LHCN-M2 (cell line): ENCODE results near the gene MDM4. TPM values are rescaled to one million over a fixed set of nuclear protein-coding genes. Genes with fewer than 3 reads are reported as not detected.
A peak's percentile ranks its signal among the peaks of the same experiment; 100 is the strongest.

Experiments
- DNase-seq: peaks from one replicate; pipeline ENCODE4 v3.0.0-alpha.2; 2012; ENCODE audit warnings: low read depth
- total RNA-seq: library from RNA; depleted of rRNA; stranded (reverse); fragments of >200 nt; gene quantifications from 2 replicates; pipeline ENCODE4 v1.2.3, GENCODE V29; 2014

MDM4 gene
- total RNA-seq, 1 experiment from 2014 or later = 14.5 TPM

DNA sequence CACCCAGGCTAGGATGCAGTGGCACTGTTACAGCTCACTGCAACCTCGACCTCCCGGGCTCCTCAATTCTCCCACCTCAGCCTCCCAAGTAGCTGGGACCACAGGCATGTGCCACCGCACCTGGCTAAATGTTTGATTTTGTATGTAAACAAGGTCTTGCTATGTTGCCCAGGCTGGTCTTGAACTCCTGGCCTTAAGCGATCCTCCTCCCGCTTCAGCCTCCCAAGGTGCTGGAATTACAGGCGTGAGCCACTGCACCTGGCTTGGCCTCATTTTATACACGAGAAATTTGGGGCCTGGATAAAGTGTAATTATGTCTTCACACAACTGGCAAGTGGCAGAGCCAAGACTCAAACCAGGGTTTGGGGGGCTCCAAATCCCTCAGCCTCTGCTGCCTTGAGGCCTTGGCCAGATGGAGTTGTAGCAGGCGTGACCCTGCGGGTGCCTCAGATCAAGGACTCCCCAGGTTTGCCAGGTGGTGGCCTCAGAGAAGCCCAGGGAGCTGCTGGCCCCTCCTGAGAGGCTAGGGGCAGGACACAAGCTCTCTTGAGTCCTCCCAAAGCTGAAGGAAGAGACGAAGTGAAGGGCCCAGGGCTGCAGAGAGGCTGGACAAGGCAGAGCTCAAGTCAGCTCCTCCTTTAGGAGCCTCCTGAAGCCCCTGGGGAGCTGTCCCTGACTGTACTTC lies 61.7 kb downstream of the MDM4 start:
- DNase-seq = no peak

DNA sequence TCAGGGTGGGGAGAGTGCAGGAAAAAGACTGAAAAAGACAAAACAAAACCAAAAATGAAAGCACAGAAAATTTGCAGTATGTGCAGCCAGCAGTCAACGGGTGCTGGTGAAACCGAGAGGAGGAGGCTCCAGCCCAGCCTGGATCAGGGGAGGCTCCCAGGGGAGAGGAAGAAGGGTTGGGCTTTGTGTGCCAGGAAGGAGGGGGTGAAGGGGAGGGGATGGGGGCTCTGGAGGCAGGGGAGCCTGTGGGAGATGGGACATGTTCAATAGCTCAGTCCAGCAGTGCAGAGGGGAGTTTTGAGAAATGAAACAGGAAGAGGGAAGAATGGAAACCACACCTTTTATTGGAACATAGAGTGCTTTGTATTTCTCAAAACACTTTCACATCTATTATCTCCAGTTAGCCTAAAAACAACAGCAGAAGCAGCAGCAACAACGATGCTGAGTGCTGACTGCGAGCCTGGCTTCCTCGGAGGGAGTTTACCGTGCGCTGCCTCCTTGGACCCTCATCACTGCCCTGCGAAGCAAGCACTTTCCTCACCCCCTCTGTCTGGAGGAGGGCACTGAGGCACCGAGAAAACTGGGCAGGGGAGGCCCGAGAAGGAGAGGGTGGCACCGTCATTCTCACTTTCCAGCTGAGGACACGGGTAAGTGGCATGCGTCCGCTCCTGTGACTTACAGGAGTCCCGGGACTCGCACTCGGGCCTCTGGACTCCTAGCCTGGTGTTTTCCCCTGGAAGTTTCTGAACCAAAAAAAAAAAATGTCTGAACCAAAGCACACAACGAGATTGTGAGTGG lies 62.9 kb downstream of the MDM4 start:
- DNase-seq = peak; percentile 24

DNA sequence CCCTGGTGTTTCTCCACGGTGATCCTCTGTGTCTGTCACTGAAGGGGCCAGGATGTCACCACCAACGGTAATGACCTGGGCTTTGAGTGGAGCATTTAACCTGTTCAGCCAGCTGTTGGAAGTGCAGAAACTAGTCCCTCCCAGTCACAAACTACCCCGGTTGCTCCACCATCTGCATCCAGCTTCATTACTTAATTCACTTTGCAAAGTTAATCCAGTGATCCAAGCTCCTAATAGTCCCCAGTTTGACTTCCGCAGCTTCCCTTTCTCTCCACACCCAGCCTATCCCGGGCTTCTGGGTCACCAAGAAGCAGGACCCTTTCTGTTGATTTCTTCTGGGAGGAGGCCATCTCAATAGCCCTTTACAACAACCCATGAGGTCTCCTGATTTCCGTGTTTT lies 63.5 kb downstream of the MDM4 start:
- DNase-seq = no peak

DNA sequence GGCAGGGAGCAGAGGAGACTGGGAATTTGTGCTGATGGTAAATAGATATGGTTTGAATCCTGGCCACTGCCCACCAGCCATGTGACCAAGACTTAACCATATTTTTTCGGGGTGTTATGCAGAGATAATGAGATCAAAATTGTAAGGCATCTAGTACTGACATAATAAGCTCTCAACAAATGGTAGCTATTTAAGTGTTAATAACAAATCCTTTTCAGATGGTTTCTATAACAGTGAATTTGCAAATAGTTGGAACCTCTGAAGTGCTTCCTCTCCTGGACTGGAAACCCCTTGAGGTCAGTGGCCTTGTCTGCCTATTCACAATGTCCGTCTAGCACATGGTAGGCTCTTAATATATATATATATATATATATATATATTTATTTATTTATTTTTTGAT lies 64.7 kb downstream of the MDM4 start:
- DNase-seq = no peak

DNA sequence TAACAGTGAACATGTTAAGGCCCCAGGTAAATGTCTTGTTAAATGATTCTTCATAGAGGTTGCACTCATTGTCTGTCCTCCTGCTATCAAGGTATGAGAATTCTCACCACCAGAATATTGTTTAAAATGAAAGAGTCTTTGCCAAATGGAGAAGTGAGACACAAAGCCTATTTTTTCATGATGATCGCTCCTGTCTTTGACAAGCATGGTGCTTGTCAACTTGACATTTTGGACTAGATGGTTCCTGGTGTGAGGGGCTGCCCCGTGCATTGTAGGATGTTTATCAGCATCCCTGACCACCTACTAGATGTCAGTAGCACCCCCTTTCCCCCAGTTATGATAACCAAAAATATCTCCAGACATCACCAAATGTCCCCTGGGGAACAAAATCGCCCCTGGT lies 65.6 kb downstream of the MDM4 start:
- no peak for DNase-seq

DNA sequence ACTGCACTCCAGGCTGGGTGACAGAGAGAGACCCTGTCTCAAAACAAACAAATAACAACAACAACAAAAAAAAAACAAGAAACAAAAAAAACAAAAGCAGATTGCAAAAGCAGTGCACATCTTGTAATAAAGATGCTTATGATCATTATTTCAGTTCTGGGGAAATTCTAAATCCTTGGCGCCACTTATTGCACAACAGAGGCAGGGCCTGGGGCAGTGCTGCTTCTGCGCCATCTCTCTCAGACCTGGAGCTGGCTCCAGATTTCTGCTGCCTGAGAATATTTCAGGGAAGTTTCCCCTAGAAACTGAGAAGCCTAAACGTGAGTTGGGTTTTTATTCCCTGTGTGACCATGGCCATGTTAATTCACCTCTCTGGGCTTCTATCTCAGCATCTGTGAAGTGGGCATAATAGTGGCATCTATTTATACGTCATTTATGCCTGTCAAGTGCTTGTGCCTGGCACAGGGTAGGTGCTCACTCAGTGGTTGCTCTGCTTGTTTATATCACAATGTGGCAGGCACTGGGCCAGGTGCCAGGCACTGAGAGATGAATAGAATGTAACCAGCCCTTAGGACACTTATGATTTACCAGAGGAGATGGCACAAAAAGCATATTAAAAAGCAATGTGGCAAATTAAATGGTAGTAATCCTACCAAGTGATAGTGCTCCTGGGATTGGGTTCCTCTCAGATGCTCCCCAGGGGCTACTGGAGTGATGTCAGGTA lies 67.9 kb downstream of the MDM4 start:
- DNase-seq = no peak

DNA sequence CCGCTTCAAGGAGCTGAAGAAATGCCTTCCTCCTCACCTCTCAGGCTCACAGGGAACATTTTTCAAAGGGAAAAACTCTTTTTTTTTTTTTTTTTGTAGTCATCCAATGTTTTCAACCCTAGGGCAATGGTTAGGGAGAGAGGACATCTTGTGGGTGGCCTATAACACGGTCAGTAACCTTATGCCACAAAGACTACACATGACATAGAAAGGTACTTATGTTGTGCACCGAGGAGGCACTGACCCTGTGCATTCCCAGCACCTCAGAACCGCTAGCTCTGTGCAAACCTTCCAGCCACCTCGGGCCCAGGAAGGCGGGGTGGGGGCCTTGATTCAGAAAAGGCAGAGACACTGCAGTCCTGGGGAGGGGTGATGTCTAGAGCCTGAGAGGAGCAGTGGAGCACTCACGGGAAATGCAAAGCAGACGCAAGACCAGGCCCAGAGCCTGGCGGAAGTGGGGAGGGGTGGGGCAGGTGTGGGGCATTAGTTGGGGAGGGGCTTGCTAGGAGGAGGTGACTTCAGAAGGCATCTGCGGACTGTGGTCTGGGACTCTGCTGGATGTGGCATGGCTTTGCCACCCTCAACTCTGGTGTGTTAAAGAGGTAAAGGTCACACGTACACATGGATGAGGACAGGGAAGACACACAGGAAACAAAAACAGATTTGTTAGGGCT lies 68.6 kb downstream of the MDM4 start:
- no peak for DNase-seq

DNA sequence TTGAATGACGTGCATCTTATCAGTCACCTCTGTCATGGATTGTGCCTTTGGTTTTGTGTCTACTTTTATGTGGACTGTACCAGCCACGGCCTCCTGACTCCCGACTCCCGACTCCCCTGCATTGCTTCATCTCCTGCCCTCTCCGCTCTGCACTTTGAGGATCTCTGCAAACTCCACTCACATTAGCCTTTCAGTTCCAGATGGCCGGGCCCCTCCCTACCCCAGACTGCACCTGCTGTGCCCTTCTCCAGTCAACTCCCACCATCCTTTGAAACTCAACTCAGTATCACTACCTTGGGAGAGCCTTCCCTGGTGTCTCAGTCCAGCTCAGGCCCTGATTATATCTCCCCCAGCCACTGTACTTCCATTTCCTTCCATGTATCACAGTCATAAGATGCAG lies 71.4 kb downstream of the MDM4 start:
- no peak for DNase-seq

DNA sequence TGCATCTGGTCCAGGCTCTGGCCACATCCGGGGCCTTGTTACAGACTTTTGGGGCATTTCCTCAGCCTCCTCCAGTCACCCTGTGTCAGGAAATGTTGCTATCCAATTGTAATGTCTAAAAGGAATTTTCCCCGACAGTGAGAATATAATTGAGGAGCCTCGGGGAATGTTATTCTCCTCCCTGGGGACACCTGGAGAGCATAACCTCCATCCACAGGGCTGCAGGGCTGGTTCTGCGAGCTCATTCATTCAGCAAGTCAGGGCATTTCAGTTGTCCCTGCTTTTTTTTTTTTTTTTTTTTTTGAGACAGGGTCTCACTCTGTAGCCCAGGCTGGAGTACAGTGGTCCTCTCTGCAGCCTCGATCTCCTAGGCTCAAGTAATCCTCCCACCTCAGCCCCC lies 72.6 kb downstream of the MDM4 start:
- DNase-seq = no peak

DNA sequence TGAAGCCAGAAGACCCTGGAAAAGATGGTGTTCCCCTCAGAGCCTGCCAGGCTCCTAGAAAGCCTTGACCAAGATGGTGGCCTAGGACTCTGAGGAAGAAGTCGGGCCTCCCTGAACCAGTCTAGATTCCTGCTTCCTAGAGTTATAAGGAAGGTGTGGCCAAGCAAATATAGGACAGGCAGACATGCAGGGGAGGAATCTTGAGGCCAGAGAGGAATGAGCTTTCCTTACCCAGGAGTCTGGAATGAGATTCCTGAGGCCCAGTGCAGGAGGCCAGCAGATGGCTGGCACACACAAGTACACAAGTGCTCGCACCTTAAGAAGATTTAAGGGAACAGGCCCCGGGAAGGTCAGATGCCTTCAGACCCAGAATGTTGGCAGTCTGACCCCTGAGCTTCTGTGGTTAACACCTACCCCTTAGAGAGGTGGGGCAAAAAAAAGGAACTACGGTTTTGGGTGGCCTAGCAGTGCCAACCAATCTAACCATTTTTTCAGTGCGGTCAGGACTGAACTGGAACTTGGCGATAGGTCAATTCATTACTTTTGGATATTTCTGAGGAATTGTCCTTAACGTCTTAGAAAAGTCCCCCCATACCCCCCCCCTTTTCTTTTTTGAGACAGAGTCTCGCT lies 73.3 kb downstream of the MDM4 start:
- DNase-seq = no peak

DNA sequence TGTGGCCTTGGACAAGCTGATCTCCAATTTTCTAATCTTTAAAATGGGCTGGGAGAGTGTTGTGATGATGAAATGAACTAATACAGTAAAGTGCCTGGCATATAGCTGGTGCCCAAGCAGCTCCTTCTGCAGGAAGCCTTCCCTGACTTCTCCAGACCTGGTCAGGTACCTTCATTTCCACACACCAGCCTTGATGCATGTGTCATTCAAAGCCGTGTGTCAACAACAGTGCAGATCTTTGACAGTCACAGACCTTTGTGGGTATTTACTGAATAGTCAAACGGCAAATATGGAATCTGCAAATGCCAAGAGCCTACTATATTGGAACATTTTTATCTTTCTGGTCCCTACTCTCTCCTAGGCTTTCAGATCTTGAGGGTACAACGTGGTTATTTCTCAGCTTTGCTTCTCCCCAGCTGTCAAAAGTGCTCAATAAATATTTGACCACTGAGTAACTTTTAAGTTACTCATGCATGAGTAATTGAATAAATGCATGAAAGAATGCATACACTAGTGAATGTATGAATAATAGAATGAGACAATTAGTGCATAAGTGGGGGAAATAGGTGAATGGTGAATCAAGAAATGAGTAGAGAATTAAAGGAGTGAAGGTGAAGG lies 75.4 kb downstream of the MDM4 start:
- peak; percentile 86 for DNase-seq

DNA sequence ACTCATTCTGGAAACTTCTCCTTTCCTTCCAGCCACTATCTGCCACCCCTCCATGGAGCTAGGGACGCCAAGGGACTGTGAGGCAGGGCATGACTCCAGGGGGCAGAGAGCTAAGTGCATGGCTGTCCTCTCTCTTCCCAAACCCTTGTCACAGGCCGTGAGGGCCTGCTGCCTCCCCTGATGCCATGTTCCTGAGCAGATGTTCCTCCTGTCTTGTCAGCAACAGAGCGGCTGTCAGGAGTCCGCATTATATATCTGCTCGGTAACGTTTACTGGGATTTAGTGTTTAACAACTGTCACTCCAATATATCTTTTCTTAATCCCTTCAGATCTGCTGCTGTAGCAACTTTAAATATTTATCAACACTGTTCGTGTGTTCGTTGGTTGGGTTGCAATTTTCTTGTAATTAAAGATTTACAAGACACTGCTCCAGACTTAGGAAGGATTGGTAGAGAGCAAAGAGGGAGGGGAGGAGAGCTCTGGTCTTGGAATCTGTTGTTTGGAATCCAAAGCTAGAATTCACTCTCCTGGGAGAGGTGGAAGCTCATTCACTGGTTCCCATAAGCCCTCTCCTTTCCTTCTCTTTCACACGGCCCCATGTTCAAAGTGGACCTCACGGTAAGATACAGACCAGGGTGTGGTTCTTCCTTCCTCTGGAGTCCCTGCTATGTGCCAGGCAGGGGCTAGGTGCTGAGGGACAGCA lies 76.2 kb downstream of the MDM4 start:
- peak; percentile 59 for DNase-seq

DNA sequence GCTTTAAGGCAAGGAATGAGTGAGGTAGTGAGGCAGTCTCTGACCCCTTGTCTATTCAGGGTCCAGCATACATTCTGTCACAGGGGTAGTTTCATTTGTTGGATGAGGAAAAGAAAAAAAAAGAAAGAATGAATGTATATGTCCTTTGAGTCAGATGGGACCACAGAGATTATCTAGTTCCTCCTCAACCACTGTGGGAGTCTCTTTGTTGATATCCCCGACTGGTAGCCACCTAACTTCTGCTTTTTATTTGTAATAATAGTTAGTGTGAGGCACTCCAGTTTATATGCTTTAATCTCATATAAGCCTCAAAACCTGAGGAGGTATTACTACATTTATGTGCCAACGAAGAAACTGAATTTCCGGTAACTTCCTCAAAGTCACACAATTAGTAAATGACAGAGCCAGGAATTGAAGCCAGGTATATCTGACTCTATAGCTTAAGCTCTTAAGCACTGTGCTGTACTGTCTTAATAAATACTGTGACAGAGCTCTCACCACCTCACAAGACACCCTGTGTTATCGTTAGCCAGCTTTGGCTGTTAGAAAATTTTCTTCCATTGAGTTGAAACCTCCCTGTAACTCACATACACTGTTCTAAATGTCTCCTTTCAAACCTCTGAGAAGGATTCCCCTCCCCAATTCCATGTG lies 82.2 kb downstream of the MDM4 start:
- no peak for DNase-seq

DNA sequence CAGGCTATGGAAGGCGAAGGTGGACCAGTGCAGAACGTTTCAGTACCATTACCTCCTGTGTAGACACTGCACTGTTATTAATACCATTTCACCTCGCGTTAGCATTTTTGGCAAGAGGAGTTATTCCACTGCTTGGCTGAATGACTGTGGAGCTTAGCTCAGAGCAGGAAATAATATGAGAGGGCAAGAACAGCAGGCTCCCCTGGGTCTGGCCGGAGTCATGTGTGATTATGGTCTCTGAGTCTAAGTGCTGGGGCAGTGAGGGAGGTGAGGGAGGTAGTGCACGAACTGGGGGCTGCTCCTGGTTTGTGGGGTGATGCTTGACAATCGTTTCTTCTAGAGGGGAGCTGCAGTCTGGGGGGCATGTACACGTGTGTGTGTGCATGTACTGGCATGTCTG lies 82.9 kb downstream of the MDM4 start:
- no peak for DNase-seq

DNA sequence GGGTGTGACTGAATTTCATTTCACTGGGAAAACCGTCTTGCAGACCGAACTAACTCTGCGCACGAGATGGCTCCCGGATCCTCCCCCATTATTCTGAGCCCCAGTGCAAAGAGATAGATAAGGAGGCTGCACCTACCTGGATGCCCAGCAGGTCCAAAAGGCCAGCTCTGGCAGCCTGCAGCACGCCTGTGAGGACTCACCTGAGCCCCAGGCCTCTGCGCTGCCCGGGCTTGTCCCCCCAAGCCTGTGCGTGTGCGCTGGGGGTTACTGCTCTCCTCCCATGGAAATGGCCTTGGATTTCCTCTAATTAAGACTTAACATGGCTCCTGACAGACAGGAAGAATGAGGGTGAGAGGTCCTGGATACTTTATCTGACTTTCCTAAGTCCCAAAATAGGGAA lies 83.4 kb downstream of the MDM4 start:
- no peak for DNase-seq

DNA sequence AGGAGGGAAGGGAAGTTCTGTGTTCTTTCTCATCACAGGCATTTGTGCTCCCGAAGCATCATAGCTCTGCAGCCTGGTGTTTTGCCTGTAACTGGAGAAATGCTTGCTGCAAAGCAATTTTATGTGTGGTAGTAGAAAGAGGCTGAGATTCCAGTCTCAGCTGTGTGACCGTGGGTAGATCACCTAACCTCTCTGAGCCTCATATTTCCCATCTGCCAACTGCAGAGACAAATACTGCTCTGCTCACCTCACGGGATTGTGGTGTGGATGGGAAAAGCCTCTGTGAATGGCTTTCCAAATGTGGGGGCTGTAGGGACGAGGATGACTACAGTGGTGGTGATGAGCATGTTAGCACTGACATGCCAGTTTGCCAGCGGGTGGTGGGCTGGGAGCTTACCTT lies 84.0 kb downstream of the MDM4 start:
- DNase-seq = no peak

DNA sequence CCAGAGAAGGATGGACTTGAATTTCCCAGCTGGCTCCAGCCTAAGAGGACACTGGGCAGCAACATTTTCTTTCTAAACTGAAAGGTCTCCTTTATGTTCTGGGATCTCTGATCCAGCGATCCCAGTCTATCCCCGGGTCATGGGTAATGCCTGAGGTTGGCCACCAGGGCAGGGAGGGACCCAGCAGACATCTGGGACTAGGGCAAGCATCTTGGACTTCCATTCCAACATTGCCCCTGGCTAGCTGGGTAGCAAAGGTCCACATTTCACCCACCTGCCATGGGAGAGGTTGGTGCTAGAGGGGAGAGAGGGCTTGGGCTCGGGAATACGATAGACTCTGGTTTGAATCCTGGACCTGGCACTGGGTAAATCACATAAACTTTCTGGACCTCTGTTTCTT lies 84.8 kb downstream of the MDM4 start:
- no peak for DNase-seq

DNA sequence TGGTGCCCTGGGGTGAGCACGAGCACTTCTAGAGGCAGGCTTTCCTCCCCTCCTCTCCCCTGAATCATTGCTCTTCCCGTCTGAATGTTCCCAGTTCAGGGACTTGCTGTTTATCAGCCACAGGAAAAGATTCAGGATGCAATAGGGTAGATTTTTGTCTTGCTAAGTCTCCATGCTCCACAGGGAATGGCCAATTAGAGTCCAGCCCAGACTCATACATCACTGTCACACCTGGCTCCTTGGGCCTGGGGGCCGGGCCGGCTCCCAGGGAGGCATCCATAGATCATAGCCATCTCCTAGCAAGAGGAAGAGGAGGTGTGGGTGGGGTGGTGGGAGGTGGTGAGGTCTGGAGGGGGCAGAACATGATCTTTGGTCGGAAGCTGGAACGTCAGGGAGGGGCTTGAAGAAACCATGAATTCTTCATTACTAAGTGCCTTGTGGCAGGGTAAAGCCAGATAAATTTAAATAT lies 85.9 kb downstream of the MDM4 start:
- DNase-seq = no peak

DNA sequence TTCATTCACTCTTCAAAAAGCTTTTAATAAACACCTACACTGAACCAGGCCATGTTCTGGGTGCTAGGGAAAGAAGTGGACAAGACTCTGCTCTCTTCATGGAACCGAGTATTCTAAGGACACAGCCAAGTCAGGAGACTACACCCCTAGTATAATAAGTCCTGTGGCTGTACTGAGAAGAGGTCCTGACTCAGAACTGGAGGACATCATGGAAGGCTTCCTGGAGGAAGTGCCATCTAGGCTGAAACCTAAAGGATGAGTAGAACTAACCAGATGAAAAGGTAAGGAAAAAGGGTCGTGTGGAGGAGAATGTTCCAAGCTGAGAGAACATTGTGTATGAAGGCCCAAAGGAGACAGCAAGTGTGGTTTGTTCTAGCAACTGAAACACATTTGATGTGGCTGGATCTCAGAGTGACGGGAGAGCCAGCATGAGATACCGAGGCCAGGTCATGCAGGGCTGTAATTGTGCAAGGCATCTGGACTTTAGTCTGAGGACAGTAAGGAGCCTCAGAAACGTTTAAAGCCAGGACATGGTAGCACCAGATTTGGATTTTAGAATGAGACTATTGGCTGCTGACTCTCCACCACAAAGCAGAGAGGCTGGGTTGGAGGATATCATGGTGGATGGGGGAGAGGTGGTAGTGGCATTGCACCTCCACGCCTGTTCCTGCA lies 86.8 kb downstream of the MDM4 start:
- DNase-seq = no peak
